ENCODE measurements around the gene ZNF117.

The ZNF117 gene

DNA sequence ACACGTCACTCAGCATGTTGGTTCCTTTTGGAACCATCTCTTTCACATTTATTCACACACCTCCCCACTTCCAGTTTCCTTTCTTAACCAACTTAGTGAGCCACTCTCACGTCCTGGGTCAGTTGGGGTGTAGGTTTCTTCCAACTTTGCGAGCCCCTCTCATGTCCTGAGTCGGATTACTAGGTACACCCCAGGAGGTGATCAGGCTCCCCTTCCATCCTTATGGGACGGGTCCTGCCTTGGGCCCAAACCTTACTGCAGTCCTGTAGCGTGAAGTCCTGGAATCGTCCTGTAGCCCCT lies 8.0 kb upstream of the ZNF117 start:
- no peak overlapping the region for H3K4me3 ChIP-seq (ENCODE audit: low read depth, low read length)
- DNase-seq (ENCODE audit: low read depth), result no peak
- TF ChIP-seq CTCF (IDR thresholded peaks at IDR 0.05; ENCODE audit: low read depth, low read length), result no peak
- no peak for TF ChIP-seq MYC (IDR thresholded peaks at IDR 0.05; ENCODE audit: low read depth, low read length)
- TF ChIP-seq MAX (IDR thresholded peaks at IDR 0.05; ENCODE audit: low read depth, low read length), result no peak
- TF ChIP-seq POLR2A (IDR thresholded peaks at IDR 0.05; ENCODE audit: extremely low read depth, insufficient read length), result no peak

- DNase-seq (ENCODE audit: low read depth), result no peak
- TF ChIP-seq MYC (IDR thresholded peaks at IDR 0.05; ENCODE audit: low read depth, low read length), result no peak
- no peak for TF ChIP-seq POLR2A (IDR thresholded peaks at IDR 0.05; ENCODE audit: extremely low read depth, insufficient read length)
- no peak for TF ChIP-seq MAX (IDR thresholded peaks at IDR 0.05; ENCODE audit: low read depth, low read length)
- TF ChIP-seq CTCF (IDR thresholded peaks at IDR 0.05; ENCODE audit: low read depth, low read length), result no peak
Measured at GRCh38 chr7:64997927-64998391, 7.1 kb upstream of the ZNF117 start.

DNA sequence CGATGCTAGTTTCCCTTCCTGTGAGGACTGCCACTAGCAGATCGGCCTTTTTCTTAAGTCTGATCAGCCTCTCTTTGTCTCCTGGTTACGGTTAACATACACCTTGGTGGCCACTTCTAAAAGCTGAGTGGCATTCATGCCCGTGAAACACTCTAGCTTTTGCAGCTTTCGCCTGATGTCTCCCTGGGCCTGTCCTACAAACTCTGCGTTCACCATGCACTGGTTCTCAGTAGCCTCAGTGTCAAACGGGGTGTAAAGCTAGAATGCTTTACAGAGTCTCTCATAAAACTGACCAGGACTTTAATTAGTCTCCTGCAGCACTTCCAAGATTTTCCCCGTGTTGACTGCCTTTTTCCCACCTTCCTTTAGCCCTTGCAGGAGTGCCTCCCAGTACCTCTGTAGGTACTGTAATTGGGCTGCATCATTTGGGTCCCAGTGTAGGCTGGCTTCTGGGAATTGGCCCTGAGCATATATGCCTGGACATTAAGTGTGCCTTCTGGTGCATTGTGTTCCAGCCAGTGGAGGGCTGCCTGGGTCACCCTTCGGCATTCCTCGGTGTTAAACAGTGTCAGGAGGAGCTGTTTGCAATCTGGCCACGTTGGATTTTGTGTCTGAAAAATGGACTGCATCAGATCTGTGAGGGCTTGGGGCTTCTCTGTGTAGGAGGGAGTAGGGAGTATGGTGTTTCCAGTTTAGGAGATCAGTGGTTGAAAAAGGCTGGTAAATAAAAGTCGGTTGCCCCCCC lies 6.5 kb upstream of the ZNF117 start:
- no peak for TF ChIP-seq POLR2A (IDR thresholded peaks at IDR 0.05; ENCODE audit: extremely low read depth, insufficient read length)
- no peak for DNase-seq (ENCODE audit: low read depth)

More at GRCh38 chr7:64997927-64998391, 7.1 kb upstream of the ZNF117 start:
- H3K4me3 ChIP-seq (ENCODE audit: low read depth, low read length), result no peak overlapping the region

DNA sequence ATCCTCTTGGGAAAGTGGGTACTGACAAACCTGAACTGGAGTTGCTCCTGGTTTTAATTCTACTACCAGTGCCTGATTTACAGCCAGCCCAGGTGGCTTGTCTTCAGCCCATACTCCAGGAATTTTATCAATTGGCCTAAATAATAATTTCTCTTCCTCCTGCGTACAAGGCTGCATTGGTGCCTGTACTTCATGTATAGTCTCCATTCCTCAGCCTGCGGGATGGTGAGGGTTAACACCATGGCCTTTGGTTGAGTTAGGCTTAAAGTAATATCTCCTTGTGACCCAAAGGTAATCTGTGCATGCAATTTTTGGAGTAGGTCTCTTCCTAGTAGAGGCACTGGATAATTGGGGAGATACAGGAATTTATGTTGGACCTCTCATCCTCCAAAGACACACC lies 5.5 kb upstream of the ZNF117 start:
- H3K4me3 ChIP-seq (ENCODE audit: low read depth, low read length), result no peak overlapping the region
- no peak for DNase-seq (ENCODE audit: low read depth)
- TF ChIP-seq MAX (IDR thresholded peaks at IDR 0.05; ENCODE audit: low read depth, low read length) (no peak), CTCF (IDR thresholded peaks at IDR 0.05; ENCODE audit: low read depth, low read length) (no peak), MYC (IDR thresholded peaks at IDR 0.05; ENCODE audit: low read depth, low read length) (no peak), POLR2A (IDR thresholded peaks at IDR 0.05; ENCODE audit: extremely low read depth, insufficient read length) (no peak)

More for the DNA sequence above, 6.5 kb upstream of the ZNF117 start:
- no peak overlapping the region for H3K4me3 ChIP-seq (ENCODE audit: low read depth, low read length)

GRCh38 chr7:64993901-64994300 lies 3.1 kb upstream of the ZNF117 start:
- TF ChIP-seq CTCF (IDR thresholded peaks at IDR 0.05; ENCODE audit: low read depth, low read length), result no peak
- no peak for TF ChIP-seq POLR2A (IDR thresholded peaks at IDR 0.05; ENCODE audit: extremely low read depth, insufficient read length)
- no peak for TF ChIP-seq MAX (IDR thresholded peaks at IDR 0.05; ENCODE audit: low read depth, low read length)
- TF ChIP-seq MYC (IDR thresholded peaks at IDR 0.05; ENCODE audit: low read depth, low read length), result no peak
- no peak for DNase-seq (ENCODE audit: low read depth)
- H3K4me3 ChIP-seq (ENCODE audit: low read depth, low read length), result no peak overlapping the region

GRCh38 chr7:64992971-64993370 lies 2.1 kb upstream of the ZNF117 start:
- no peak overlapping the region for H3K4me3 ChIP-seq (ENCODE audit: low read depth, low read length)
- DNase-seq (ENCODE audit: low read depth), result no peak
- TF ChIP-seq MYC (IDR thresholded peaks at IDR 0.05; ENCODE audit: low read depth, low read length), result no peak
- no peak for TF ChIP-seq POLR2A (IDR thresholded peaks at IDR 0.05; ENCODE audit: extremely low read depth, insufficient read length)
- TF ChIP-seq CTCF (IDR thresholded peaks at IDR 0.05; ENCODE audit: low read depth, low read length), result no peak
- TF ChIP-seq MAX (IDR thresholded peaks at IDR 0.05; ENCODE audit: low read depth, low read length), result no peak
